Mesenchymal stem cell (in vitro differentiated cells and primary cell): ENCODE measurements around the gene VEPH1.

Experiments used
- DNase-seq: peaks from one replicate; pipeline ENCODE4 v3.0.0-alpha.2; 2013
- H2AFZ ChIP-seq: one replicate; pipeline ENCODE4 v1.6.1; 2013; ENCODE audit warnings: low read depth, mild to moderate bottlenecking, control low read depth, inconsistent platforms, low read length, moderate library complexity
- H2AK5ac ChIP-seq: 2 replicates; pipeline ENCODE4 v1.6.1; 2013; ENCODE audit warnings: low read length, moderate library complexity, mild to moderate bottlenecking, inconsistent platforms; ENCODE audit not compliant: severe bottlenecking
- H2BK120ac ChIP-seq: one replicate; pipeline ENCODE4 v1.6.1; 2013; ENCODE audit warnings: low read depth, mild to moderate bottlenecking, inconsistent platforms, low read length, moderate library complexity
- H2BK12ac ChIP-seq, 2 experiments: one replicate each; pipeline ENCODE4 v1.6.1; 2013; ENCODE audit warnings: inconsistent platforms in 2 of 2, low read length in 2 of 2, mild to moderate bottlenecking in 2 of 2, moderate library complexity in 2 of 2, control low read depth in 1 of 2
- H2BK15ac ChIP-seq: one replicate; pipeline ENCODE4 v1.6.1; 2013; ENCODE audit warnings: mild to moderate bottlenecking, low read depth, inconsistent platforms; ENCODE audit not compliant: poor library complexity, severe bottlenecking
- H2BK5ac ChIP-seq: 2 replicates; pipeline ENCODE4 v1.6.1; 2013; ENCODE audit warnings: low read depth, mild to moderate bottlenecking, low read length, control low read depth, inconsistent platforms; ENCODE audit not compliant: poor library complexity, severe bottlenecking
- H3K14ac ChIP-seq, 2 experiments: one replicate each; pipeline ENCODE4 v1.6.1; 2013; ENCODE audit warnings: inconsistent platforms in 2 of 2, low read length in 2 of 2, control low read depth in 1 of 2, mild to moderate bottlenecking in 1 of 2, moderate library complexity in 1 of 2
- H3K18ac ChIP-seq, 2 experiments: one replicate each; pipeline ENCODE4 v1.6.1; 2013; ENCODE audit warnings: inconsistent platforms in 2 of 2, low read length in 2 of 2, control low read depth in 1 of 2, low read depth in 1 of 2, mild to moderate bottlenecking in 1 of 2
- H3K23ac ChIP-seq, 2 experiments: one replicate each; pipeline ENCODE4 v1.6.1; 2013; ENCODE audit warnings: inconsistent platforms in 2 of 2, low read length in 2 of 2, mild to moderate bottlenecking in 2 of 2, moderate library complexity in 2 of 2, control low read depth in 1 of 2
- H3K27ac ChIP-seq: 2 replicates; pipeline ENCODE4 v1.5.1; 2013; ENCODE audit warnings: mild to moderate bottlenecking, moderate library complexity, low read length, control low read depth, inconsistent platforms; ENCODE audit not compliant: poor library complexity, severe bottlenecking
- H3K27me3 ChIP-seq, 2 experiments: 2 replicates each; pipeline versions ENCODE4 v1.6.1 to v1.7.0; 2013; ENCODE audit warnings: low read length in 2 of 2, mild to moderate bottlenecking in 2 of 2, moderate library complexity in 2 of 2, control low read depth in 1 of 2, inconsistent platforms in 1 of 2; ENCODE audit not compliant: control insufficient read depth in 1 of 2, insufficient read depth in 1 of 2
- H3K36me3 ChIP-seq, 2 experiments: 2 replicates each; pipeline versions ENCODE4 v1.6.1 to v1.7.0; 2013; ENCODE audit warnings: low read length in 2 of 2, control low read depth in 1 of 2, inconsistent platforms in 1 of 2, low read depth in 1 of 2, mild to moderate bottlenecking in 1 of 2; ENCODE audit not compliant: insufficient read depth in 2 of 2, control insufficient read depth in 1 of 2
- H3K4ac ChIP-seq, 2 experiments: one replicate each; pipeline ENCODE4 v1.6.1; 2013; ENCODE audit warnings: inconsistent platforms in 2 of 2, low read length in 2 of 2, mild to moderate bottlenecking in 2 of 2, moderate library complexity in 2 of 2, control low read depth in 1 of 2, low read depth in 1 of 2
- H3K4me1 ChIP-seq: 2 replicates; pipeline ENCODE4 v1.6.1; 2013; ENCODE audit warnings: low read depth, low read length, control low read depth; ENCODE audit not compliant: control insufficient read depth, insufficient read depth
- H3K4me2 ChIP-seq: 2 replicates; pipeline ENCODE4 v1.6.1; 2013; ENCODE audit warnings: low read length, mild to moderate bottlenecking, inconsistent platforms; ENCODE audit not compliant: poor library complexity, severe bottlenecking
- H3K4me3 ChIP-seq, 2 experiments: 2 replicates each; pipeline versions ENCODE4 v1.5.1 to v1.7.0; 2013; ENCODE audit warnings: low read length in 2 of 2, mild to moderate bottlenecking in 2 of 2, control low read depth in 1 of 2, low read depth in 1 of 2; ENCODE audit not compliant: insufficient read depth in 1 of 2
- H3K79me1 ChIP-seq: replicated peaks from 2 replicates; pipeline ENCODE4 v1.6.1; 2013; ENCODE audit warnings: mild to moderate bottlenecking, control low read depth, low read length, inconsistent platforms; ENCODE audit not compliant: poor library complexity, severe bottlenecking
- H3K9ac ChIP-seq: 2 replicates; pipeline ENCODE4 v1.7.0; 2013; ENCODE audit warnings: mild to moderate bottlenecking, low read length, moderate library complexity
- H3K9me3 ChIP-seq: 2 replicates; pipeline ENCODE4 v1.7.0; 2013; ENCODE audit warnings: mild to moderate bottlenecking, low read length; ENCODE audit not compliant: control insufficient read depth
- H4K8ac ChIP-seq: one replicate; pipeline ENCODE4 v1.6.1; 2013; ENCODE audit warnings: inconsistent platforms, mild to moderate bottlenecking, low read length, moderate library complexity
- H4K91ac ChIP-seq: one replicate; pipeline ENCODE4 v1.6.1; 2013; ENCODE audit warnings: mild to moderate bottlenecking, low read length, inconsistent platforms
- WGBS: methylation state at CpG from one replicate; pipeline ENCODE4 v1.1.7; 2013; ENCODE audit warnings: mixed read lengths; 5-methylcytosine and 5-hydroxymethylcytosine counted together

The VEPH1 gene

GRCh38 chr3:157237886-157238285, 265.3 kb downstream of the VEPH1 start:
- Histone ChIP-seq H3K18ac (no peak overlapping the region), H4K8ac (no peak overlapping the region), H3K4me3 (no peak overlapping the region), H3K4ac (no peak overlapping the region), H3K27ac (no peak overlapping the region), H3K36me3 (no peaks in the 10 kb centered on the region), H2BK15ac (no peak overlapping the region), H2BK12ac (no peak overlapping the region), H3K23ac (no peak overlapping the region), H2AK5ac (no peak overlapping the region), H3K14ac (no peak overlapping the region), H4K91ac (no peak overlapping the region), H3K27me3 (no peaks in the 10 kb centered on the region), H3K4me2 (no peak overlapping the region), H2BK120ac (no peak overlapping the region), H3K9me3 (no peaks in the 10 kb centered on the region), H3K9ac (no peak overlapping the region), H3K79me1 (no peaks in the 10 kb centered on the region), H2BK5ac (no peak overlapping the region), H3K4me1 (no peaks in the 10 kb centered on the region), H2AFZ (no peak overlapping the region)
- peak; percentile 19 for DNase-seq
- 79% methylated on average over 2 of the region's 3 CpGs for WGBS

GRCh38 chr3:157235291-157235690, 267.9 kb downstream of the VEPH1 start:
- H2BK5ac ChIP-seq: no peak overlapping the region
- H2BK120ac ChIP-seq: no peak overlapping the region
- DNase-seq: no peak
- no peak overlapping the region for H4K8ac ChIP-seq
- H3K36me3 ChIP-seq: no peaks in the 10 kb centered on the region
- H3K4me1 ChIP-seq: no peaks in the 10 kb centered on the region
- H3K23ac ChIP-seq: no peak overlapping the region
- no peak overlapping the region for H3K4me3 ChIP-seq
- H2AFZ ChIP-seq: no peak overlapping the region
- no peak overlapping the region for H2BK15ac ChIP-seq
- H3K9ac ChIP-seq: no peak overlapping the region
- H3K79me1 ChIP-seq: no peaks in the 10 kb centered on the region
- H2AK5ac ChIP-seq: no peak overlapping the region
- WGBS: 89% methylated on average over 2 of the region's 2 CpGs
- no peaks in the 10 kb centered on the region for H3K9me3 ChIP-seq
- H3K4ac ChIP-seq: no peak overlapping the region
- H2BK12ac ChIP-seq: no peak overlapping the region
- H3K4me2 ChIP-seq: no peak overlapping the region
- no peaks in the 10 kb centered on the region for H3K27me3 ChIP-seq
- H4K91ac ChIP-seq: no peak overlapping the region
- H3K27ac ChIP-seq: no peak overlapping the region
- H3K14ac ChIP-seq: no peak overlapping the region
- H3K18ac ChIP-seq: no peak overlapping the region

- H2BK120ac ChIP-seq: no peak overlapping the region
- H3K4me1 ChIP-seq: no peaks in the 10 kb centered on the region
- no peak overlapping the region for H4K8ac ChIP-seq
- WGBS: no CpG with 5 or more reads among the region's 5 CpGs
- DNase-seq: no peak
- no peak overlapping the region for H3K27ac ChIP-seq
- H2BK15ac ChIP-seq: no peak overlapping the region
- H4K91ac ChIP-seq: no peak overlapping the region
- H3K14ac ChIP-seq: no peak overlapping the region
- H3K9me3 ChIP-seq: no peaks in the 10 kb centered on the region
- H3K36me3 ChIP-seq: no peaks in the 10 kb centered on the region
- H3K27me3 ChIP-seq: no peaks in the 10 kb centered on the region
- H3K4ac ChIP-seq: no peak overlapping the region
- H3K9ac ChIP-seq: no peak overlapping the region
- H3K18ac ChIP-seq: no peak overlapping the region
- no peak overlapping the region for H3K4me2 ChIP-seq
- no peaks in the 10 kb centered on the region for H3K79me1 ChIP-seq
- H3K23ac ChIP-seq: no peak overlapping the region
- no peak overlapping the region for H2AFZ ChIP-seq
- H2AK5ac ChIP-seq: no peak overlapping the region
- no peak overlapping the region for H3K4me3 ChIP-seq
- H2BK5ac ChIP-seq: no peak overlapping the region
- no peak overlapping the region for H2BK12ac ChIP-seq
These were observed 269.3 kb downstream of the VEPH1 start for GRCh38 chr3:157233923-157234322.

GRCh38 chr3:157232141-157232540, 271.1 kb downstream of the VEPH1 start:
- no peak overlapping the region for H2AFZ ChIP-seq
- H2BK5ac ChIP-seq: no peak overlapping the region
- H3K9me3 ChIP-seq: no peaks in the 10 kb centered on the region
- DNase-seq: no peak
- H3K27me3 ChIP-seq: no peaks in the 10 kb centered on the region
- no peaks in the 10 kb centered on the region for H3K79me1 ChIP-seq
- no peak overlapping the region for H3K4me2 ChIP-seq
- no peaks in the 10 kb centered on the region for H3K4me1 ChIP-seq
- 88% methylated on average over 3 of the region's 3 CpGs for WGBS
- H3K4ac ChIP-seq: no peak overlapping the region
- no peak overlapping the region for H2BK12ac ChIP-seq
- H4K91ac ChIP-seq: no peak overlapping the region
- H3K27ac ChIP-seq: no peak overlapping the region
- H2BK120ac ChIP-seq: no peak overlapping the region
- no peak overlapping the region for H3K9ac ChIP-seq
- H3K4me3 ChIP-seq: no peak overlapping the region
- H4K8ac ChIP-seq: no peak overlapping the region
- H2BK15ac ChIP-seq: no peak overlapping the region
- no peaks in the 10 kb centered on the region for H3K36me3 ChIP-seq
- H3K18ac ChIP-seq: no peak overlapping the region
- no peak overlapping the region for H2AK5ac ChIP-seq
- no peak overlapping the region for H3K23ac ChIP-seq
- no peak overlapping the region for H3K14ac ChIP-seq
